ENCODE data around the gene PLXNA1. TPM values are rescaled to one million over a fixed set of nuclear protein-coding genes. Genes with fewer than 3 reads are reported as not detected.

PLXNA1 gene
- total and polyA plus RNA-seq, 10 of the 15 experiments (the other 5 are each of a cell fraction or from before 2014, with no cell fraction given) = 0.03 to 16.4 (median 2.5) TPM

DNA sequence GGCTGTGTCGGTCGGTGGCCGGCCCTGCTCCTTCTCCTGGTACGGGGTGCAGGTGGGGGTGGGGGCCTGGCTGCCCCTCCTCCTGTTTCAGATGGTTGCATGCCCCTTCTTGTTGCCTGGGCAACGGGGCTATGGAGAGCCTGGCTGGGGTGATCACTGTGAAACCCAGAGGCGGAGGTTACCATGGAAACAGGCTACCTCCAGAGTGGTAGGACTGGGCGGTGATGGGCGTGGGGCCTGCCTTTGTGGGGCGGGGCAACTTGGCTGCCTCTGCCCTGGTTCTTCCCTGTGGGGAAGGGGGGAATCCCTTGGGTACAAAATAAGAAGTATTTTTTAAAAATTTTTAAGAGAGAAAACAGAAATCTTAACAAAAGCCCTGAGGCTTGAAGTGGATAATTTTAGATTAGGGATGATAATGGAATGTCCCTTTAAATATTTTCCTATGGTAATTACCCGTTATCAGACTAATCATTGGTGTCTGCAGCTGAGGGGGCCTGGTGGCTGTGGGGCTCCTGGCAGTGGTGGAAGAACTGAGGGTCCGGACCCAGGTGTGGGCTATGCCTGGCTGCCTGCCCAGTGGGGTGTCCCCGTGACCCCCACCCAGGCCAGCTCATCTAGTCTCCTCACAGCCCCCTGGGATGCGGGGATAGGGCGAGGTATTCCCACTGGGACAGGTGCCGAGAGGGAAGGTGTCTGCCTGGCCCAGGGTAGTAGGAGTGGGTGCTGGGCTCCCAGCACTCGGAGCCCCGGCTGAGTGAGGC is 32.5 kb downstream of the PLXNA1 start (continued):
- no peak for TF ChIP-seq EZH2 (IDR thresholded peaks at IDR 0.05; ENCODE audit: borderline replicate concordance, control insufficient read depth, low read depth, low read length)
- TF ChIP-seq ZZZ3 (IDR thresholded peaks at IDR 0.05; ENCODE audit: control insufficient read depth, insufficient read length, low read depth) = no peak
- no peak for TF ChIP-seq NFYB (IDR thresholded peaks at IDR 0.05; ENCODE audit: insufficient read depth, low read depth, low read length)
- no peak for TF ChIP-seq EP300 (IDR thresholded peaks at IDR 0.05; ENCODE audit: borderline replicate concordance in 1 of 2, control insufficient read depth in 1 of 2, low read depth in 2 of 2, low read length in 2 of 2)
- peak; percentile 64; the same call in 1 of the 2 replicates for TF ChIP-seq RFX5 (IDR thresholded peaks at IDR 0.05; ENCODE audit: low read depth, low read length)
- TF ChIP-seq SUZ12 (IDR thresholded peaks at IDR 0.05; ENCODE audit: unreplicated experiment) = no peak
- TF ChIP-seq, protein P1, sequence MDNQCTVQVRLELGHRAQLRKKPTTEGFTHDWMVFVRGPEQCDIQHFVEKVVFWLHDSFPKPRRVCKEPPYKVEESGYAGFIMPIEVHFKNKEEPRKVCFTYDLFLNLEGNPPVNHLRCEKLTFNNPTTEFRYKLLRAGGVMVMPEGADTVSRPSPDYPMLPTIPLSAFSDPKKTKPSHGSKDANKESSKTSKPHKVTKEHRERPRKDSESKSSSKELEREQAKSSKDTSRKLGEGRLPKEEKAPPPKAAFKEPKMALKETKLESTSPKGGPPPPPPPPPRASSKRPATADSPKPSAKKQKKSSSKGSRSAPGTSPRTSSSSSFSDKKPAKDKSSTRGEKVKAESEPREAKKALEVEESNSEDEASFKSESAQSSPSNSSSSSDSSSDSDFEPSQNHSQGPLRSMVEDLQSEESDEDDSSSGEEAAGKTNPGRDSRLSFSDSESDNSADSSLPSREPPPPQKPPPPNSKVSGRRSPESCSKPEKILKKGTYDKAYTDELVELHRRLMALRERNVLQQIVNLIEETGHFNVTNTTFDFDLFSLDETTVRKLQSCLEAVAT (IDR thresholded peaks at IDR 0.05) = no peak
- TF ChIP-seq RCOR1 (conservative IDR thresholded peaks at IDR 0.05; ENCODE audit: low read depth, low read length) = no peak
- TF ChIP-seq, protein P2, sequence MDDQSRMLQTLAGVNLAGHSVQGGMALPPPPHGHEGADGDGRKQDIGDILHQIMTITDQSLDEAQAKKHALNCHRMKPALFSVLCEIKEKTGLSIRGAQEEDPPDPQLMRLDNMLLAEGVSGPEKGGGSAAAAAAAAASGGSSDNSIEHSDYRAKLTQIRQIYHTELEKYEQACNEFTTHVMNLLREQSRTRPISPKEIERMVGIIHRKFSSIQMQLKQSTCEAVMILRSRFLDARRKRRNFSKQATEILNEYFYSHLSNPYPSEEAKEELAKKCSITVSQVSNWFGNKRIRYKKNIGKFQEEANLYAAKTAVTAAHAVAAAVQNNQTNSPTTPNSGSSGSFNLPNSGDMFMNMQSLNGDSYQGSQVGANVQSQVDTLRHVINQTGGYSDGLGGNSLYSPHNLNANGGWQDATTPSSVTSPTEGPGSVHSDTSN (IDR thresholded peaks at IDR 0.05; ENCODE audit: insufficient replicate concordance, low read depth, low read length) = peak; percentile 75
- TF ChIP-seq, protein P3, sequence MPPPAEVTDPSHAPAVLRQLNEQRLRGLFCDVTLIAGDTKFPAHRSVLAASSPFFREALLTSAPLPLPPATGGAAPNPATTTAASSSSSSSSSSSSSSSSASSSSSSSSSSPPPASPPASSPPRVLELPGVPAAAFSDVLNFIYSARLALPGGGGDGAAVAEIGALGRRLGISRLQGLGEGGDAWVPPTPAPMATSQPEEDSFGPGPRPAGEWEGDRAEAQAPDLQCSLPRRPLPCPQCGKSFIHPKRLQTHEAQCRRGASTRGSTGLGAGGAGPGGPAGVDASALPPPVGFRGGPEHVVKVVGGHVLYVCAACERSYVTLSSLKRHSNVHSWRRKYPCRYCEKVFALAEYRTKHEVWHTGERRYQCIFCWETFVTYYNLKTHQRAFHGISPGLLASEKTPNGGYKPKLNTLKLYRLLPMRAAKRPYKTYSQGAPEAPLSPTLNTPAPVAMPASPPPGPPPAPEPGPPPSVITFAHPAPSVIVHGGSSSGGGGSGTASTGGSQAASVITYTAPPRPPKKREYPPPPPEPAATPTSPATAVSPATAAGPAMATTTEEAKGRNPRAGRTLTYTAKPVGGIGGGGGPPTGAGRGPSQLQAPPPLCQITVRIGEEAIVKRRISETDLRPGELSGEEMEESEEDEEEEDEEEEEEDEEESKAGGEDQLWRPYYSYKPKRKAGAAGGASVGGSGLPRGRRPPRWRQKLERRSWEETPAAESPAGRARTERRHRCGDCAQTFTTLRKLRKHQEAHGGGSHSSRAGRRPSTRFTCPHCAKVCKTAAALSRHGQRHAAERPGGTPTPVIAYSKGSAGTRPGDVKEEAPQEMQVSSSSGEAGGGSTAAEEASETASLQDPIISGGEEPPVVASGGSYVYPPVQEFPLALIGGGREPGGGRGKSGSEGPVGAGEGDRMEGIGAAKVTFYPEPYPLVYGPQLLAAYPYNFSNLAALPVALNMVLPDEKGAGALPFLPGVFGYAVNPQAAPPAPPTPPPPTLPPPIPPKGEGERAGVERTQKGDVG (CRISPR knock-in tag; IDR thresholded peaks at IDR 0.05) = no peak
